Endothelial cell (in vitro differentiated cells): Measurements from ENCODE around the gene ALCAM. TPM values are rescaled to one million over a fixed set of nuclear protein-coding genes. Genes with fewer than 3 reads are reported as not detected.

ENCODE experiments used
- DNase-seq: peaks from one replicate; pipeline ENCODE4 v3.0.0; 2021; ENCODE audit warnings: low spot score
- H3K27ac Mint-ChIP-seq: one replicate; pipeline ENCODE4 v1.8.0; 2021; ENCODE audit warnings: mixed read lengths, inconsistent platforms; ENCODE audit not compliant: unreplicated experiment
- H3K27me3 Mint-ChIP-seq: one replicate; pipeline ENCODE4 v1.8.0; 2021; ENCODE audit warnings: mild to moderate bottlenecking, moderate library complexity, mixed read lengths, inconsistent platforms; ENCODE audit not compliant: unreplicated experiment
- H3K36me3 Mint-ChIP-seq: one replicate; pipeline ENCODE4 v1.8.0; 2021; ENCODE audit warnings: mild to moderate bottlenecking, low read depth, mixed read lengths, inconsistent platforms; ENCODE audit not compliant: unreplicated experiment
- H3K4me1 Mint-ChIP-seq: one replicate; pipeline ENCODE4 v1.8.0; 2021; ENCODE audit warnings: mild to moderate bottlenecking, mixed read lengths, inconsistent platforms; ENCODE audit not compliant: unreplicated experiment
- H3K4me3 Mint-ChIP-seq: one replicate; pipeline ENCODE4 v1.8.0; 2021; ENCODE audit warnings: mild to moderate bottlenecking, mixed read lengths, inconsistent platforms; ENCODE audit not compliant: unreplicated experiment
- H3K9me3 Mint-ChIP-seq: one replicate; pipeline ENCODE4 v1.8.0; 2021; ENCODE audit warnings: mixed read lengths, inconsistent platforms; ENCODE audit not compliant: unreplicated experiment
- CTCF ChIP-seq: fragments of 200-600 bp; sonication (generic); IDR thresholded peaks from one replicate; pipeline ENCODE4 v1.5.0; 2021; ENCODE audit warnings: antibody characterized with exemption; ENCODE audit not compliant: unreplicated experiment
- total RNA-seq: library from RNA; stranded (reverse); fragmentation: NEBNext Ultra II Directional; extraction: Animal tissue kit (Norgen Biotek cat#: 25700); gene quantifications from one replicate; pipeline ENCODE4 v1.2.1, GENCODE V29; 2021; ENCODE audit not compliant: unreplicated experiment

Gene ALCAM
- total RNA-seq, 1 donor from 2014 or later = 14.0 TPM

DNA sequence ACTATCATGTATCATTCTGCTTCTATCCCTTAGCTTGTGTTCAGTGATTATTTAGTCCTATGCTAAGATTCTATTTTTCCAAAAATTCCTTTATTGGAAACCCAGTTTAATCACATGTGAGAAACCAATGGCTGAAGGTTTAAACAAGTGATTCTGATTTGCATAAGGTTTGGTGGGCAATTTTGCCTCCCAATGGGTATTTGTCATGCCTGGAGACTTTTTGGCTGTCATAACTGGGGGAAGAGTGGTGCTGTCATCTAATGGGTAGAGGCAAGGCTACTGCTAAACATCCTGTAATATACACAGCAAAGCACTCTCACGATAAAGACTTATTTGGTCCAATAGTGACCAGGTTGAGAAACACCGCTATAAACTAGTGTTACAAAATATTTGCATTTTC is 148.7 kb downstream of the ALCAM start:
- no peak overlapping the region for H3K27ac Mint-ChIP-seq
- H3K9me3 Mint-ChIP-seq = no peaks in the 10 kb centered on the region
- H3K36me3 Mint-ChIP-seq = no peaks in the 10 kb centered on the region
- DNase-seq = no peak
- no peak for TF ChIP-seq CTCF
- H3K4me3 Mint-ChIP-seq = no peak overlapping the region
- H3K27me3 Mint-ChIP-seq = no peaks in the 10 kb centered on the region
- H3K4me1 Mint-ChIP-seq = no peaks in the 10 kb centered on the region

- peak; percentile 20 for DNase-seq
- no peaks in the 10 kb centered on the region for H3K9me3 Mint-ChIP-seq
- no peaks in the 10 kb centered on the region for H3K27me3 Mint-ChIP-seq
- no peak overlapping the region for H3K27ac Mint-ChIP-seq
- H3K36me3 Mint-ChIP-seq = no peaks in the 10 kb centered on the region
- no peak overlapping the region for H3K4me3 Mint-ChIP-seq
- H3K4me1 Mint-ChIP-seq = no peaks in the 10 kb centered on the region
- peak; percentile 25 for TF ChIP-seq CTCF
Observed at GRCh38 chr3:105516972-105517371, 150.3 kb downstream of the ALCAM start.

DNA sequence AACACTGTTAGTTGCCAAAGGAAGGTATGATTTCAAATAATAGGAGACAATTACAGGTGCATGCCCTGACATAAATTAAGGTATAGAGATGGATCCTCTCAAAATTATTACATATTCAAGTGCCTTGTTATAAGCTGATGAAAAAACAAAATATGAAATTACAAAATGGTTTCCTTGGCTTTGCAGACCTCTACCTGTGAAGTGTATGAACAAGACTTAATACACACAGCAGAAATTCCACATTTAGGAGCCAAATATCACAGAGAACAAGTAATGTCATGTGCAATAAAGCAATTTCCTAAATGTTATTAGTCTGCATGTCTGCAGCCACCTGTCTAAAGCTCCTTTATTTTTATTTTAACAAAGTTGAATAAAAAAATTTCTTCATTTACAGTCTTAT is 151.5 kb downstream of the ALCAM start:
- Mint-ChIP-seq H3K36me3 (no peaks in the 10 kb centered on the region), H3K27me3 (no peaks in the 10 kb centered on the region), H3K9me3 (no peaks in the 10 kb centered on the region), H3K4me3 (no peak overlapping the region), H3K27ac (no peak overlapping the region), H3K4me1 (no peaks in the 10 kb centered on the region)
- TF ChIP-seq CTCF = no peak
- no peak for DNase-seq

DNA sequence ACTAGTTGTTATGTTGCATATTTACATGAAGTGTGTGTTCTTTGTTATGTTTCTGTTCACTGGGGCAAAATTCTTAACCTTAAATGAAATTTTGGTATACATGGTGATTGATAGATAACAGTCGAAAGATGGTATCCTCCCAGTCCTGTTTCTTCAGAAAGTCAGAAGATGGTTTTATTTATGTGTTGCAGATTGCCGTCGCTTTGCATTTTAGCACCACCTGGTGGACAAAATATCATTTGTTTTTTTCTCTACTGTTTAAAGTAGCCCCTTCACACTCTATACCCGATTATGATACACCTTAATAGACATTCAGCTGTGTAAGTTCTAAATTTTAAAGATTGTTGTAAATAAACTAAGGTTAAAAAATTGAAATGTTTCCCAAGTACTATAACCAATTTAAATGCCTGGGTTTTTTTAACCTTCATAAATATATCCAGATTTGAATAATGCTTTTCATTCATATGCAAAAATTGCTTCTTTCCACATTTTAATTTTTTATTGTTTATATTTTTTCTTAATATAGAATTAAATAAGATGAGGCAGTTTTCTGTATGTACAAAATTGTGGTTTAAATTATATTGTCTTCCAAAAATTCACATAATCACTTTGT is 152.2 kb downstream of the ALCAM start:
- Mint-ChIP-seq H3K36me3 (no peaks in the 10 kb centered on the region), H3K4me3 (no peak overlapping the region), H3K4me1 (no peaks in the 10 kb centered on the region), H3K27me3 (no peaks in the 10 kb centered on the region), H3K27ac (no peak overlapping the region), H3K9me3 (no peaks in the 10 kb centered on the region)
- peak; percentile 88 for TF ChIP-seq CTCF
- DNase-seq = peak; percentile 20

DNA sequence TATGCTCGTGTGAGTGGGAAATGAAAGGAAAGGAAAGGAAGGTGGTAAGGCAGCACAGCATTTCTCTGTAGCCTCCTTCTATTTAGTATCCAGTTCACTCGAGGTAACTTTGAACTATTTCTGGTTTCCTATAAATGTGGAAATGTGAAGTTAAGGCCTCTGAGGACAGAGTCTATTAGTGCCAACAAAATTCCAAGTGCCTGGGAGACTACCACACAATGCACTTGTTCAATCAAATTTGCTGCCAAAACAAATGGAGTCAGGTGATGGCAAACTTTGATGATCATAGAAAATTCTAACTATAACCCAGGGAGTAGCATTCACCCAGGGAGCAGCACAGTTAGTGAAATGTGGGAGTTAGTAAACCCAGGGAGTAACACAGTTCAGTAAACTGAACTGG is 155.1 kb downstream of the ALCAM start:
- Mint-ChIP-seq H3K9me3 (no peaks in the 10 kb centered on the region), H3K27ac (no peak overlapping the region), H3K4me3 (no peak overlapping the region), H3K4me1 (no peaks in the 10 kb centered on the region), H3K27me3 (no peaks in the 10 kb centered on the region), H3K36me3 (no peaks in the 10 kb centered on the region)
- TF ChIP-seq CTCF = no peak
- no peak for DNase-seq
